SKM-1 (cell line): ENCODE measurements around the gene PPIL6.
"Not testable (repeated sequence)": the region's sequence is repeated elsewhere in the genome, so short reads cannot be mapped to it uniquely, and the experiment has no call there.

Source experiments
- DNase-seq: peaks from one replicate; lab custom pipeline; 2025; ENCODE audit not compliant: unreplicated experiment; lab: John Stamatoyannopoulos, UW

PPIL6 gene

GRCh38 chr6:109369728-109370127 is 70.7 kb downstream of the PPIL6 start:
- no peak for DNase-seq

GRCh38 chr6:109364382-109365078 is 75.9 kb downstream of the PPIL6 start:
- DNase-seq: not testable (repeated sequence)

- no peak for DNase-seq
These were observed 76.7 kb downstream of the PPIL6 start for GRCh38 chr6:109363753-109364152.

- no peak for DNase-seq
These were observed 78.1 kb downstream of the PPIL6 start for GRCh38 chr6:109362102-109362884.

GRCh38 chr6:109360791-109361190 is 79.6 kb downstream of the PPIL6 start:
- no peak for DNase-seq

- no peak for DNase-seq
These were observed 80.1 kb downstream of the PPIL6 start for GRCh38 chr6:109360281-109360680.

- DNase-seq: no peak
These were observed 81.2 kb downstream of the PPIL6 start for GRCh38 chr6:109359248-109359647.

GRCh38 chr6:109358204-109358603 is 82.2 kb downstream of the PPIL6 start:
- no peak for DNase-seq

- DNase-seq: no peak
These were observed 84.2 kb downstream of the PPIL6 start for GRCh38 chr6:109356237-109356636.

- no peak for DNase-seq
These were observed 88.9 kb downstream of the PPIL6 start for GRCh38 chr6:109351231-109352130.

GRCh38 chr6:109349419-109349987 is 90.9 kb downstream of the PPIL6 start:
- DNase-seq: no peak

GRCh38 chr6:109348226-109348625 is 92.2 kb downstream of the PPIL6 start:
- no peak for DNase-seq

- DNase-seq: no peak
These were observed 92.6 kb downstream of the PPIL6 start for GRCh38 chr6:109347779-109348178.

- DNase-seq: no peak
These were observed 94.4 kb downstream of the PPIL6 start for GRCh38 chr6:109345986-109346385.

GRCh38 chr6:109344226-109344625 is 96.2 kb downstream of the PPIL6 start:
- DNase-seq: no peak

GRCh38 chr6:109343518-109343917 is 96.9 kb downstream of the PPIL6 start:
- no peak for DNase-seq

- no peak for DNase-seq
These were observed 97.5 kb downstream of the PPIL6 start for GRCh38 chr6:109342911-109343310.

GRCh38 chr6:109342506-109342905 is 97.9 kb downstream of the PPIL6 start:
- DNase-seq: no peak

- no peak for DNase-seq
These were observed 99.6 kb downstream of the PPIL6 start for GRCh38 chr6:109340811-109341210.
